ENCODE results near the gene RFX2.

DNA sequence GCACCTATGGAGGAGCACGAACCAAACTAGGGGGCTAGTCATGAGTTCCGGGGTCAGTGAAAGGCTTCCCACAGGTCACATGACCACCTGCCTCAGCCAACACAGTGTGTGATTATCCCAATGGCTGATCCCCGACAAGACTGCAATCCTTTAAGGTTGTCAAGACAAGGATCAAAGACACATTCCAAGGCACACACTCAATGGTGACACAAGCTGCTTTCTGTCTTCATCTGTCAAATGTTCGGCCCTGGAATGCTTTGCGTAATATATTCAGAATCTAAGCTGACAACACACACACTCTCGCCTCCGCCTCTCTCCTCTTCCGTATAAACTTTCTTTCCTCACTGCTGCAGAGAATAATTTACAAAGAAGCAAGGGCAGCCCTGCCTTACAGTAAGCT, 144.1 kb downstream of the RFX2 start:
- TF ChIP-seq, protein P1, sequence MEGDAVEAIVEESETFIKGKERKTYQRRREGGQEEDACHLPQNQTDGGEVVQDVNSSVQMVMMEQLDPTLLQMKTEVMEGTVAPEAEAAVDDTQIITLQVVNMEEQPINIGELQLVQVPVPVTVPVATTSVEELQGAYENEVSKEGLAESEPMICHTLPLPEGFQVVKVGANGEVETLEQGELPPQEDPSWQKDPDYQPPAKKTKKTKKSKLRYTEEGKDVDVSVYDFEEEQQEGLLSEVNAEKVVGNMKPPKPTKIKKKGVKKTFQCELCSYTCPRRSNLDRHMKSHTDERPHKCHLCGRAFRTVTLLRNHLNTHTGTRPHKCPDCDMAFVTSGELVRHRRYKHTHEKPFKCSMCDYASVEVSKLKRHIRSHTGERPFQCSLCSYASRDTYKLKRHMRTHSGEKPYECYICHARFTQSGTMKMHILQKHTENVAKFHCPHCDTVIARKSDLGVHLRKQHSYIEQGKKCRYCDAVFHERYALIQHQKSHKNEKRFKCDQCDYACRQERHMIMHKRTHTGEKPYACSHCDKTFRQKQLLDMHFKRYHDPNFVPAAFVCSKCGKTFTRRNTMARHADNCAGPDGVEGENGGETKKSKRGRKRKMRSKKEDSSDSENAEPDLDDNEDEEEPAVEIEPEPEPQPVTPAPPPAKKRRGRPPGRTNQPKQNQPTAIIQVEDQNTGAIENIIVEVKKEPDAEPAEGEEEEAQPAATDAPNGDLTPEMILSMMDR (conservative IDR thresholded peaks at IDR 0.05; ENCODE audit: low read length) = no peak
- TF ChIP-seq EZH2phosphoT487 (IDR thresholded peaks at IDR 0.05; ENCODE audit: borderline replicate concordance) = no peak

All from Loucy (cell line).